ENCODE measurements around the gene OTOG.
A peak's percentile ranks its signal among the peaks of the same experiment; 100 is the strongest.
"Not testable (repeated sequence)": the region's sequence is repeated elsewhere in the genome, so short reads cannot be mapped to it uniquely, and the experiment has no call there.

Gene OTOG

GRCh38 chr11:17606233-17607082, 59.4 kb downstream of the OTOG start:
- no peak for DNase-seq

- no peak for DNase-seq
Measured at GRCh38 chr11:17607083-17607429, 60.0 kb downstream of the OTOG start.

- no peak for DNase-seq
Measured at GRCh38 chr11:17607591-17608570, 60.8 kb downstream of the OTOG start.

GRCh38 chr11:17608821-17609220, 61.8 kb downstream of the OTOG start:
- DNase-seq, result no peak

GRCh38 chr11:17609291-17610084, 62.4 kb downstream of the OTOG start:
- no peak for DNase-seq

GRCh38 chr11:17610085-17610894, 63.2 kb downstream of the OTOG start:
- no peak for DNase-seq

GRCh38 chr11:17611049-17611448, 64.0 kb downstream of the OTOG start:
- DNase-seq, result no peak

- no peak for DNase-seq
Measured at GRCh38 chr11:17611503-17612220, 64.6 kb downstream of the OTOG start.

- DNase-seq, result no peak
Measured at GRCh38 chr11:17612221-17613188, 65.4 kb downstream of the OTOG start.

- no peak for DNase-seq
Measured at GRCh38 chr11:17613428-17613962, 66.4 kb downstream of the OTOG start.

- DNase-seq, result peak in 1 of 2 experiments; percentile 3
Measured at GRCh38 chr11:17613983-17614382, 66.9 kb downstream of the OTOG start.

- not testable (repeated sequence) for DNase-seq
Measured at GRCh38 chr11:17622711-17623110, 75.7 kb downstream of the OTOG start.

- no peak for DNase-seq
Measured at GRCh38 chr11:17629113-17629512, 82.1 kb downstream of the OTOG start.

- DNase-seq, result no peak
Measured at GRCh38 chr11:17630936-17631335, 83.9 kb downstream of the OTOG start.

- DNase-seq, result no peak
Measured at GRCh38 chr11:17631702-17632365, 84.8 kb downstream of the OTOG start.

- DNase-seq, result no peak
Measured at GRCh38 chr11:17633279-17633986, 86.4 kb downstream of the OTOG start.

GRCh38 chr11:17633987-17634775, 87.1 kb downstream of the OTOG start:
- no peak for DNase-seq
